Measurements from ENCODE around the gene TAPBP. TPM values are rescaled to one million over a fixed set of nuclear protein-coding genes. Genes with fewer than 3 reads are reported as not detected.

TAPBP gene
- total and polyA plus RNA-seq, 9 of the 15 experiments (the other 6 are each of a cell fraction or from before 2014, with no cell fraction given) = 5.6 to 74.0 (median 22.3) TPM

- TF ChIP-seq RFX7 (CRISPR knock-in tag; IDR thresholded peaks at IDR 0.05) (peak; percentile 83), CSDE1 (IDR thresholded peaks at IDR 0.05) (no peak), SRSF7 (optimal IDR thresholded peaks at IDR 0.05; ENCODE audit: low read depth, low read length) (no peak), ADNP (tag; IDR thresholded peaks at IDR 0.05) (no peak), ZNF75A (CRISPR knock-in tag; IDR thresholded peaks at IDR 0.05) (no peak), KLF6 (CRISPR knock-in tag; IDR thresholded peaks at IDR 0.05; ENCODE audit: borderline replicate concordance) (no peak), DLX4 (CRISPR knock-in tag; IDR thresholded peaks at IDR 0.05) (no peak), TSHZ1 (CRISPR knock-in tag; IDR thresholded peaks at IDR 0.05) (no peak), ZNF766 (CRISPR knock-in tag; conservative IDR thresholded peaks at IDR 0.05) (no peak), ZNF280B (CRISPR knock-in tag; IDR thresholded peaks at IDR 0.05) (no peak), TCF7L2 (IDR thresholded peaks at IDR 0.05; ENCODE audit: low read depth, low read length) (no peak), TAF7 (tag; IDR thresholded peaks at IDR 0.05) (peak; percentile 19; the same call in 1 of the 2 replicates), TEAD1 (CRISPR knock-in tag; IDR thresholded peaks at IDR 0.05) (peak in 1 of 2 experiments; percentile 21; a peak in 1 of 4 replicates), HEY1 (CRISPR knock-in tag; IDR thresholded peaks at IDR 0.05; ENCODE audit: borderline replicate concordance) (no peak), ZNF561 (CRISPR knock-in tag; conservative IDR thresholded peaks at IDR 0.05) (no peak), TBL1XR1 (IDR thresholded peaks at IDR 0.05; ENCODE audit: low read length in 2 of 2) (no peak; a peak in 1 of 4 replicates), NR4A1 (CRISPR knock-in tag; IDR thresholded peaks at IDR 0.05) (no peak), NR4A1 (tag; IDR thresholded peaks at IDR 0.05) (no peak), SREBF1 (IDR thresholded peaks at IDR 0.05; ENCODE audit: borderline replicate concordance, low read depth, low read length) (no peak), ARID1B (IDR thresholded peaks at IDR 0.05) (peak; percentile 11; the same call in 1 of the 2 replicates)
- TF ChIP-seq, protein P1, sequence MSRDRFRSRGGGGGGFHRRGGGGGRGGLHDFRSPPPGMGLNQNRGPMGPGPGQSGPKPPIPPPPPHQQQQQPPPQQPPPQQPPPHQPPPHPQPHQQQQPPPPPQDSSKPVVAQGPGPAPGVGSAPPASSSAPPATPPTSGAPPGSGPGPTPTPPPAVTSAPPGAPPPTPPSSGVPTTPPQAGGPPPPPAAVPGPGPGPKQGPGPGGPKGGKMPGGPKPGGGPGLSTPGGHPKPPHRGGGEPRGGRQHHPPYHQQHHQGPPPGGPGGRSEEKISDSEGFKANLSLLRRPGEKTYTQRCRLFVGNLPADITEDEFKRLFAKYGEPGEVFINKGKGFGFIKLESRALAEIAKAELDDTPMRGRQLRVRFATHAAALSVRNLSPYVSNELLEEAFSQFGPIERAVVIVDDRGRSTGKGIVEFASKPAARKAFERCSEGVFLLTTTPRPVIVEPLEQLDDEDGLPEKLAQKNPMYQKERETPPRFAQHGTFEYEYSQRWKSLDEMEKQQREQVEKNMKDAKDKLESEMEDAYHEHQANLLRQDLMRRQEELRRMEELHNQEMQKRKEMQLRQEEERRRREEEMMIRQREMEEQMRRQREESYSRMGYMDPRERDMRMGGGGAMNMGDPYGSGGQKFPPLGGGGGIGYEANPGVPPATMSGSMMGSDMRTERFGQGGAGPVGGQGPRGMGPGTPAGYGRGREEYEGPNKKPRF (IDR thresholded peaks at IDR 0.05; ENCODE audit: low read depth, low read length) = no peak
Measured at GRCh38 chr6:33313709-33314514, at the start of gene TAPBP (continued).

Data from K562 (cell line).